Vagina (tissue), 2 donors: Measurements from ENCODE around the gene EFCAB6.

Experiments
- POLR2A ChIP-seq, 2 donors: fragments of 450-650 bp; IDR thresholded peaks; one replicate each; pipeline ENCODE4 v1.6.1; 2017; ENCODE audit warnings: antibody characterized with exemption in 2 of 2, mild to moderate bottlenecking in 2 of 2, moderate library complexity in 2 of 2
- POLR2AphosphoS5 ChIP-seq, 2 donors: sonication (generic); formaldehyde crosslinking; IDR thresholded peaks; one replicate each; pipeline ENCODE4 v1.9.0; 2017; ENCODE audit warnings: antibody characterized with exemption in 2 of 2, mild to moderate bottlenecking in 2 of 2, low read depth in 1 of 2; ENCODE audit not compliant: insufficient read depth in 1 of 2
- TF ChIP-seq, protein P1 (sequence below), 3 experiments: fragments of 450-650 bp in 2 of 3; fragments of 200-600 bp in 1 of 3; sonication (generic) in 1 of 3; IDR thresholded peaks; one replicate each; pipeline ENCODE4 v1.5.1; 2017 to 2019; ENCODE audit warnings: antibody characterized with exemption in 3 of 3, mild to moderate bottlenecking in 2 of 3, moderate library complexity in 2 of 3

DNA sequence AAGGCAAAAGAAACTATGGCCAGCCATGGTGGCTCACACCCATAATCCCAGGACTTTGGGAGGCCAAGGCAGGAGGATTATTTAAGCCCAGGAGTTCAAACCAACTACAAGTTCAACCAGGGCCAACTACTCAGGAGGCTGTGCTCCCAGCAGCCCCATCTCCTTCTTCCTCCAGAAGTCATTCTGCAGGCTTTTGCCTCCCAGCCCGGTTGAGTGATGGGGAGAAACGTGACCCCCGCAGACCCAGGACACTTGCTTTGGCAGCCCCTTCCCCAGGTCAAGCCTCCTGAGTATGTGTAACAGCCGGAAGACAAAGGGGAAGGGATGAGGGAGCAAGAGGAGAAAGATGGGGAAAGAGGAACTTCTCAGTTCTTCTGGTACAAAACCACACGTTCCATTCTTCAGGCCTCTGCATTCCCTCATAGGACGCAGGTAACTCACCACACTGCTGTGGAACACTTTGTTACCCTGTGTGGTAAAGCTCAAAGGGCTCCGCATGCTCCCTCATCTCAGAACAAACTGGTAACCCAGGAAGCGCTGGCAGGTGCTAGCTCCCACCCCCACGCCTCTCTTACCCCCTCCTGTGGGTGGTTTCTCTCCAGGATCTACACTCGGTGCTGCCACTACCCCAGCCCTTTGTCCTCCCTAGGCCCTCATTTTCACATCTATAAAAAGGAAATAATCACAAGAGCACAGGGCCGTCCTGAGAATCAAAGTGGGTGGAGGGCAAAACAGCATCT is 46.2 kb upstream of the EFCAB6 start:
- TF ChIP-seq POLR2AphosphoS5 (IDR thresholded peaks at IDR 0.05; ENCODE audit: insufficient read depth in 1 of 2, low read depth in 1 of 2) (no peak), POLR2A (IDR thresholded peaks at IDR 0.05) (no peak)
- TF ChIP-seq, protein P1, sequence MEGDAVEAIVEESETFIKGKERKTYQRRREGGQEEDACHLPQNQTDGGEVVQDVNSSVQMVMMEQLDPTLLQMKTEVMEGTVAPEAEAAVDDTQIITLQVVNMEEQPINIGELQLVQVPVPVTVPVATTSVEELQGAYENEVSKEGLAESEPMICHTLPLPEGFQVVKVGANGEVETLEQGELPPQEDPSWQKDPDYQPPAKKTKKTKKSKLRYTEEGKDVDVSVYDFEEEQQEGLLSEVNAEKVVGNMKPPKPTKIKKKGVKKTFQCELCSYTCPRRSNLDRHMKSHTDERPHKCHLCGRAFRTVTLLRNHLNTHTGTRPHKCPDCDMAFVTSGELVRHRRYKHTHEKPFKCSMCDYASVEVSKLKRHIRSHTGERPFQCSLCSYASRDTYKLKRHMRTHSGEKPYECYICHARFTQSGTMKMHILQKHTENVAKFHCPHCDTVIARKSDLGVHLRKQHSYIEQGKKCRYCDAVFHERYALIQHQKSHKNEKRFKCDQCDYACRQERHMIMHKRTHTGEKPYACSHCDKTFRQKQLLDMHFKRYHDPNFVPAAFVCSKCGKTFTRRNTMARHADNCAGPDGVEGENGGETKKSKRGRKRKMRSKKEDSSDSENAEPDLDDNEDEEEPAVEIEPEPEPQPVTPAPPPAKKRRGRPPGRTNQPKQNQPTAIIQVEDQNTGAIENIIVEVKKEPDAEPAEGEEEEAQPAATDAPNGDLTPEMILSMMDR (IDR thresholded peaks at IDR 0.05) = no peak
